ENCODE results near the gene PPP1R1B.

GRCh38 chr17:39677072-39677471 is 50.3 kb downstream of the PPP1R1B start:
- TF ChIP-seq, protein P1, sequence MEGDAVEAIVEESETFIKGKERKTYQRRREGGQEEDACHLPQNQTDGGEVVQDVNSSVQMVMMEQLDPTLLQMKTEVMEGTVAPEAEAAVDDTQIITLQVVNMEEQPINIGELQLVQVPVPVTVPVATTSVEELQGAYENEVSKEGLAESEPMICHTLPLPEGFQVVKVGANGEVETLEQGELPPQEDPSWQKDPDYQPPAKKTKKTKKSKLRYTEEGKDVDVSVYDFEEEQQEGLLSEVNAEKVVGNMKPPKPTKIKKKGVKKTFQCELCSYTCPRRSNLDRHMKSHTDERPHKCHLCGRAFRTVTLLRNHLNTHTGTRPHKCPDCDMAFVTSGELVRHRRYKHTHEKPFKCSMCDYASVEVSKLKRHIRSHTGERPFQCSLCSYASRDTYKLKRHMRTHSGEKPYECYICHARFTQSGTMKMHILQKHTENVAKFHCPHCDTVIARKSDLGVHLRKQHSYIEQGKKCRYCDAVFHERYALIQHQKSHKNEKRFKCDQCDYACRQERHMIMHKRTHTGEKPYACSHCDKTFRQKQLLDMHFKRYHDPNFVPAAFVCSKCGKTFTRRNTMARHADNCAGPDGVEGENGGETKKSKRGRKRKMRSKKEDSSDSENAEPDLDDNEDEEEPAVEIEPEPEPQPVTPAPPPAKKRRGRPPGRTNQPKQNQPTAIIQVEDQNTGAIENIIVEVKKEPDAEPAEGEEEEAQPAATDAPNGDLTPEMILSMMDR (IDR thresholded peaks at IDR 0.05 in 4 of 5, conservative IDR thresholded peaks at IDR 0.05 in 1 of 5): no peak
- no peak for TF ChIP-seq POLR2A (IDR thresholded peaks at IDR 0.05)

Measured in gastrocnemius medialis (tissue), 4 donors.